H1 (cell line): ENCODE measurements around the gene ITGA4. TPM values are rescaled to one million over a fixed set of nuclear protein-coding genes. Genes with fewer than 3 reads are reported as not detected.

Experiments
- CHD7 ChIP-seq: fragments of 300-600 bp; sonication (generic); IDR thresholded peaks from 2 replicates; pipeline ENCODE4 v1.7.1; 2012; ENCODE audit warnings: low read length, moderate library complexity, mild to moderate bottlenecking, inconsistent platforms; ENCODE audit not compliant: insufficient replicate concordance
- EZH2 ChIP-seq: fragments of 200-600 bp; sonication (generic); IDR thresholded peaks from 2 replicates; pipeline ENCODE4 v1.7.1; 2012; ENCODE audit warnings: low read depth, mild to moderate bottlenecking, moderate library complexity, low read length, inconsistent platforms; ENCODE audit not compliant: severe bottlenecking
- JUND ChIP-seq: IDR thresholded peaks from 2 replicates; pipeline ENCODE4 v1.6.1; 2011; ENCODE audit warnings: mild to moderate bottlenecking, improper control_type of control experiment, low read length
- POLR2A ChIP-seq, 2 experiments: IDR thresholded peaks; 1 replicate in 1 of 2; 2 replicates in 1 of 2; pipeline ENCODE4 v1.6.1; 2011; ENCODE audit warnings: low read depth in 2 of 2, low read length in 2 of 2, mild to moderate bottlenecking in 2 of 2; ENCODE audit errors: control extremely low read depth in 1 of 2
- SP4 ChIP-seq: IDR thresholded peaks from 2 replicates; pipeline ENCODE4 v1.6.1; 2012; ENCODE audit warnings: low read length, inconsistent platforms
- SRF ChIP-seq: IDR thresholded peaks from 2 replicates; pipeline ENCODE4 v1.6.1; 2011; ENCODE audit warnings: mild to moderate bottlenecking, low read depth, low read length, moderate library complexity
- TBP ChIP-seq: IDR thresholded peaks from 2 replicates; pipeline ENCODE4 v1.6.1; 2011; ENCODE audit warnings: low read depth, low read length, improper control_type of control experiment
- polyA plus RNA-seq, 7 experiments: library from polyadenylated mRNA; depleted of rRNA in 3 of 7; stranded (reverse) in 5 of 7; unstranded in 2 of 7; fragments of >200 nt in 5 of 7; fragments of 200-250 nt in 2 of 7; gene quantifications; 1 replicate in 5 of 7; 2 replicates in 1 of 7; 4 replicates in 1 of 7; pipeline versions ENCODE4 v1.2.1 to v1.2.3, GENCODE V29; 2011 to 2013; ENCODE audit warnings: missing spikeins in 2 of 7, mixed read lengths in 2 of 7
- total RNA-seq: library from RNA; stranded (reverse); fragmentation: NEBNext Ultra II Directional; extraction: Animal tissue kit (Norgen Biotek cat#: 25700); gene quantifications from 2 replicates; pipeline ENCODE4 v1.2.1, GENCODE V29; 2021
- TF ChIP-seq, protein P1 (sequence below), 3 experiments: IDR thresholded peaks; 1 replicate in 2 of 3; 2 replicates in 1 of 3; pipeline versions ENCODE4 v1.5.1 to v1.6.1; 2011; ENCODE audit warnings: low read length in 3 of 3, mild to moderate bottlenecking in 3 of 3, inconsistent platforms in 2 of 3, low read depth in 1 of 3, moderate library complexity in 1 of 3; ENCODE audit not compliant: insufficient read depth in 1 of 3; ENCODE audit errors: control extremely low read depth in 1 of 3

The ITGA4 gene
- total and polyA plus RNA-seq, 2 of the 8 experiments (the other 6 are each of a cell fraction or from before 2014, with no cell fraction given) = 0.60 to 2.1 TPM

- TF ChIP-seq CHD7 (no peak), JUND (no peak), TBP (no peak), EZH2 (no peak), SP4 (no peak), POLR2A (IDR thresholded peaks at IDR 0.05; ENCODE audit: control extremely low read depth in 1 of 2, low read depth in 2 of 2, low read length in 2 of 2) (no peak), SRF (no peak)
- TF ChIP-seq, protein P1, sequence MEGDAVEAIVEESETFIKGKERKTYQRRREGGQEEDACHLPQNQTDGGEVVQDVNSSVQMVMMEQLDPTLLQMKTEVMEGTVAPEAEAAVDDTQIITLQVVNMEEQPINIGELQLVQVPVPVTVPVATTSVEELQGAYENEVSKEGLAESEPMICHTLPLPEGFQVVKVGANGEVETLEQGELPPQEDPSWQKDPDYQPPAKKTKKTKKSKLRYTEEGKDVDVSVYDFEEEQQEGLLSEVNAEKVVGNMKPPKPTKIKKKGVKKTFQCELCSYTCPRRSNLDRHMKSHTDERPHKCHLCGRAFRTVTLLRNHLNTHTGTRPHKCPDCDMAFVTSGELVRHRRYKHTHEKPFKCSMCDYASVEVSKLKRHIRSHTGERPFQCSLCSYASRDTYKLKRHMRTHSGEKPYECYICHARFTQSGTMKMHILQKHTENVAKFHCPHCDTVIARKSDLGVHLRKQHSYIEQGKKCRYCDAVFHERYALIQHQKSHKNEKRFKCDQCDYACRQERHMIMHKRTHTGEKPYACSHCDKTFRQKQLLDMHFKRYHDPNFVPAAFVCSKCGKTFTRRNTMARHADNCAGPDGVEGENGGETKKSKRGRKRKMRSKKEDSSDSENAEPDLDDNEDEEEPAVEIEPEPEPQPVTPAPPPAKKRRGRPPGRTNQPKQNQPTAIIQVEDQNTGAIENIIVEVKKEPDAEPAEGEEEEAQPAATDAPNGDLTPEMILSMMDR (IDR thresholded peaks at IDR 0.05; ENCODE audit: control extremely low read depth in 1 of 3, insufficient read depth in 1 of 3, low read depth in 1 of 3, low read length in 3 of 3) = no peak
Observed at GRCh38 chr2:181472990-181473389, 15.8 kb downstream of the ITGA4 start (continued).
